GM10847 (cell line): ENCODE data around the gene BDNF.

ENCODE experiments used
- POLR2A ChIP-seq: IDR thresholded peaks from 2 replicates; pipeline ENCODE4 v1.6.1; 2011; ENCODE audit not compliant: insufficient read length; ENCODE audit errors: extremely low read depth

The BDNF gene

GRCh38 chr11:27693398-27693797, 6.9 kb downstream of the BDNF start:
- TF ChIP-seq POLR2A = no peak

- no peak for TF ChIP-seq POLR2A
These were observed 7.5 kb downstream of the BDNF start for GRCh38 chr11:27692781-27693180.

- no peak for TF ChIP-seq POLR2A
These were observed 12.2 kb downstream of the BDNF start for GRCh38 chr11:27688076-27688475.

- TF ChIP-seq POLR2A = no peak
These were observed 18.6 kb downstream of the BDNF start for GRCh38 chr11:27681664-27682063.

GRCh38 chr11:27679136-27680015, 20.9 kb downstream of the BDNF start:
- no peak for TF ChIP-seq POLR2A

GRCh38 chr11:27678242-27678641, 22.0 kb downstream of the BDNF start:
- no peak for TF ChIP-seq POLR2A

- no peak for TF ChIP-seq POLR2A
These were observed 23.1 kb downstream of the BDNF start for GRCh38 chr11:27677108-27677507.

GRCh38 chr11:27673979-27674663, 26.1 kb downstream of the BDNF start:
- TF ChIP-seq POLR2A = no peak

- TF ChIP-seq POLR2A = no peak
These were observed 27.3 kb downstream of the BDNF start for GRCh38 chr11:27672836-27673464.

- no peak for TF ChIP-seq POLR2A
These were observed 36.9 kb downstream of the BDNF start for GRCh38 chr11:27663326-27663725.

GRCh38 chr11:27660171-27660570, 40.1 kb downstream of the BDNF start:
- no peak for TF ChIP-seq POLR2A

GRCh38 chr11:27658535-27659236, 41.6 kb downstream of the BDNF start:
- TF ChIP-seq POLR2A = no peak

- TF ChIP-seq POLR2A = no peak
These were observed 43.3 kb downstream of the BDNF start for GRCh38 chr11:27656806-27657483.

GRCh38 chr11:27656320-27656719, 43.9 kb downstream of the BDNF start:
- no peak for TF ChIP-seq POLR2A
